Measurements from ENCODE around the gene SHROOM4.

Gene SHROOM4, protein sequence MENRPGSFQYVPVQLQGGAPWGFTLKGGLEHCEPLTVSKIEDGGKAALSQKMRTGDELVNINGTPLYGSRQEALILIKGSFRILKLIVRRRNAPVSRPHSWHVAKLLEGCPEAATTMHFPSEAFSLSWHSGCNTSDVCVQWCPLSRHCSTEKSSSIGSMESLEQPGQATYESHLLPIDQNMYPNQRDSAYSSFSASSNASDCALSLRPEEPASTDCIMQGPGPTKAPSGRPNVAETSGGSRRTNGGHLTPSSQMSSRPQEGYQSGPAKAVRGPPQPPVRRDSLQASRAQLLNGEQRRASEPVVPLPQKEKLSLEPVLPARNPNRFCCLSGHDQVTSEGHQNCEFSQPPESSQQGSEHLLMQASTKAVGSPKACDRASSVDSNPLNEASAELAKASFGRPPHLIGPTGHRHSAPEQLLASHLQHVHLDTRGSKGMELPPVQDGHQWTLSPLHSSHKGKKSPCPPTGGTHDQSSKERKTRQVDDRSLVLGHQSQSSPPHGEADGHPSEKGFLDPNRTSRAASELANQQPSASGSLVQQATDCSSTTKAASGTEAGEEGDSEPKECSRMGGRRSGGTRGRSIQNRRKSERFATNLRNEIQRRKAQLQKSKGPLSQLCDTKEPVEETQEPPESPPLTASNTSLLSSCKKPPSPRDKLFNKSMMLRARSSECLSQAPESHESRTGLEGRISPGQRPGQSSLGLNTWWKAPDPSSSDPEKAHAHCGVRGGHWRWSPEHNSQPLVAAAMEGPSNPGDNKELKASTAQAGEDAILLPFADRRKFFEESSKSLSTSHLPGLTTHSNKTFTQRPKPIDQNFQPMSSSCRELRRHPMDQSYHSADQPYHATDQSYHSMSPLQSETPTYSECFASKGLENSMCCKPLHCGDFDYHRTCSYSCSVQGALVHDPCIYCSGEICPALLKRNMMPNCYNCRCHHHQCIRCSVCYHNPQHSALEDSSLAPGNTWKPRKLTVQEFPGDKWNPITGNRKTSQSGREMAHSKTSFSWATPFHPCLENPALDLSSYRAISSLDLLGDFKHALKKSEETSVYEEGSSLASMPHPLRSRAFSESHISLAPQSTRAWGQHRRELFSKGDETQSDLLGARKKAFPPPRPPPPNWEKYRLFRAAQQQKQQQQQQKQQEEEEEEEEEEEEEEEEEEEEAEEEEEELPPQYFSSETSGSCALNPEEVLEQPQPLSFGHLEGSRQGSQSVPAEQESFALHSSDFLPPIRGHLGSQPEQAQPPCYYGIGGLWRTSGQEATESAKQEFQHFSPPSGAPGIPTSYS (N-terminal part only)

DNA sequence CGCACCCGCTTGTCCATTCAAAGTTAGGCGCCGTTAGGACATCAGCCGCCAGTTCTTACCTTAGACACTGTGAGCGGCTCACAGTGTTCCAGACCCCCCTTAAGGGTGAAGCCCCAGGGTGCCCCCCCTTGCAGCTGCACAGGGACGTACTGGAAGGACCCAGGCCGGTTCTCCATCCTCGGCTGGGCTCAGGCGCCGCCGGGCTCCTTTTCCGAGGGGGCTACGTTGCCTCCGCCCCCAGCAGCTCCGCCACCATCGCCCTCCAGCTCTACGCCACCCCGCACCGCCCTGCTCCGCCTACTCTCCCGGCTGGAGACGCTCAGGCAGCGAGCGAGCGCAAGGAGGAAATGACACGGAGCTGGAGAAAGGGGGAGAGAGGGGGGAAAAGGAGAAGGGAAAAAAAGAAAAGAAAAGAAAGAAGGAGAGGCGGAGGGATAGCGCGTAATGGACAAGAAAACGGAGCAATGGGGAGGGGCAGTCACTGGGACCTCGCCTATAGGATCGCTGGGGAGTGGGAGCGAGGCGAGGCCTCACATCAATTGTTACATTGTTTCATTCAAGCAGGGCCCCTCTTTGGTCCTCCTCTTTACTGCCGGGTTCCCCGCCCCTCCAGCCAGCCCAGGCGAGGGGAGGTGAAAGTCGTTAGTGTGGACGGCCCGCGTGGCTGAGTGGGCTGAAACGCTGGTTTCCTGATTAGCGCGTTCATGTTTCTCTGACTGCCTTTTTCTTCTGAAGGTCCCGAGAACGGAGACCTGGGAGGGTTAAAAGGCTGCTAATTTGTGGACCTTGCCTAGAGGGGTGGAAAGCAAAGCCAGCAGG lies at the start of gene SHROOM4:
Gene SHROOM4 (minus strand): TSS at position 352 of the 819 bp plus-strand sequence. CDS start 176 bp downstream, at position 176.
- DNase-seq (ENCODE audit: extremely low read depth in 1 of 2, low read depth in 1 of 2) = no peak

DNA sequence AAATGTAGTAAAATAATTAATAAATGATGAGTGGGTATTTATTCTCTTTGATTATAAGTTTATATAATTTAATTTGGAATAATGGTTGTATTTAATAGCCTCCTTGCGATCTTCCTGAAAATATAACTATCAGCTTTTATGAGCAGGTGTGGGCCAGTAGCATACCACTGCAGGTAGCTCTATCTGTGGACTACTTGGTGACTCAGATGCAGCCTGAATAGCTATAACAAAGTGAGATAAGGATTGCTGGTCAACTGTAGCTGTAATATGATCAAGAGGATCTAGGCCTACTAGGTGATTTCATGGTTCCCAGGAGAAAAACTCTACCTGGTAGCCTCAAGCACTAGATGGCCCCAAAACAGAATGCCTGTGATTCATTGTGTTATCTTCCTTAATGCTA lies 49.5 kb upstream of the SHROOM4 start:
- no peak for DNase-seq (ENCODE audit: extremely low read depth in 1 of 2, low read depth in 1 of 2)

DNA sequence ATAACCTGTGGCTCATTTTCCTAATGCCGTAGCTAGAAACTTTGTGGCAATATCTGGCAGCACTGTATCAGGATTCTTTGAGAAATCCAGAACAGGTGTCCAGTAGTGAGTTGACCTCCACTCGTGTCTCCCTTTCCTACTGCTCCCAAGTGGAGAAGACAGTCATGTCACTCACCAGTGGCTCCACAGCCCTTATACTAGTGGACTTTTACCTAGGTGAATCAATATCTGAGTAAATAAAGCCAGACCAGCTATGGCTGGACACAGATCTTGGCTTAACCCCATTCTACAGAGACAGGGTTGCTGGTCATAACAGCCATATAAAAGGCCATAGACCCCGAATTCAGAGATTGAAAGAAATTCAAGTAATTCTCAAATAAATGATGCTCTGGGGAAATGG lies 46.5 kb upstream of the SHROOM4 start:
- no peak for DNase-seq (ENCODE audit: extremely low read depth in 1 of 2, low read depth in 1 of 2)

DNA sequence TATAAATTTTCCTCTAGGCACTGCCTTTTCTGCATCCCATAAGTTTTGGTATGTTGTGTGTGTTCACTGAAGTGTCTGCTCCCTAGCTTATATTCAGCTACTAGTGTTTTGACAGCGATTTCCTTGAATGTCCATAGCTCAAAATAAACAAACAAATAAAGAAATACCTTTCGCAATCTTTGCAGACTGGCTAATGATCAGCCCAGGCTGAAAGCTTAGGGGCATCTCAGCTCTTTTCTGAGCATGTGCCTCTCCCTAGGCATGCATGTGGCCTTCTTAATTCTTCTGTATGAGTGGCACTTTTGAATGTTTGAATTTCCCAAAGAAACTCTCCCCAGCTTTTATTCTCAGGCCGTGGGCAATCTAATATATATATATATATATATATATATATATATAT lies 44.6 kb upstream of the SHROOM4 start:
- no peak for DNase-seq (ENCODE audit: extremely low read depth in 1 of 2, low read depth in 1 of 2)

DNA sequence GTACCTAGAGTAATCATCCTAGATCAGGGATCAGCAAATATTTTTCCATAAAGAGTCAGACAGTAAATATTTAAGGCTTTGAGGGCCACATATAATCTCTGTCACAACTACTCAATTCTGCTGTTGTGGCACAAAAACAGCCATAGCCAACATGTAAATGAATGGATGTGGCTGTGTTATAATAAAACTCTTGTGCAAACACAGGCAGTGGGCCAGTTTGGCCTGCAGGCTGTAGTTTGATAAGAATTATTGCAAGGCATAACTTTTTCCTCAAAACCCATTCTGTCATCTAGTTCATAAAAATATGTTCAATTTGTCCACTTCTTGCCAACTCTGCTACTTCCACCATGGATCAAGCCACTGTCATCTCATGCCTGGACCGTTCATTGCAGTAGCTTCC lies 39.4 kb upstream of the SHROOM4 start:
- DNase-seq (ENCODE audit: extremely low read depth in 1 of 2, low read depth in 1 of 2) = no peak

DNA sequence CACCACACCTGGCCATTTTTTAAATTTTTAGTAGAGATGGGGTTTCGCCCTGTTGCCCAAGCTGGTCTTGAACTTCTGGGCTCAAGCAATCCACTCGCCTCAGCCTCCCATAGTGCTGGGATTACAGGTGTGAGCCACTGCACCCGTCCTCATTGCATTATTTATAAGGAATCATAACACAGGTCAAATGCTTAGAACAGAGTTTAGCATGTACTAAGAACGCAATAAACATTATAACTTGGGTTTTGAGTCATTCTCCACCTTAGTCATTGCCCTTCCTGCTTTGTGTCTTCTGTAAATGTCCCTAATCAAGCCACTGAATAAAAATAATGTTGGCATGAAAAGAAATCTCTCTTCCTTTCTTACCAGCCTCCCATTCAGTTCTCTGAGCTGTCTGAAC lies 38.5 kb upstream of the SHROOM4 start:
- DNase-seq (ENCODE audit: extremely low read depth in 1 of 2, low read depth in 1 of 2) = no peak

DNA sequence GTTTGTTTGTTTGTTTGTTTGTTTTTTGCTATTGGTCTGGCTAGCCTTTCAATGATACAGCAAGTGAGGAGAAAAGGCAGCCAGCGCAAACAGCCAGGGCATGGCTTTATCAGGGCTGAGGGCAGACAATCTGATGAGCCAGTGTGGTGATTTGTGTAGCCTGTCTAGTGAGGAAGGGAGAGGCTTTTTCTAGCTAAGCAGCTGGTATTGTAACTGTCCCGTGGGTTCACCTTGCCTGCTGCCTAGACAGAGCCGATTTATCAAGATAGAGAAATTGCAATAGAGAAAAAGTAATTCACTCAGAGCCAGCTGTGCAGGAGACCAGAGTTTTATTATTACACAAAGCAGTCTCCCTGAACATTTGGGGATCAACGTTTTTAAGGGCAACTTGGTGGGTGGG lies 28.2 kb upstream of the SHROOM4 start:
- no peak for DNase-seq (ENCODE audit: extremely low read depth in 1 of 2, low read depth in 1 of 2)

DNA sequence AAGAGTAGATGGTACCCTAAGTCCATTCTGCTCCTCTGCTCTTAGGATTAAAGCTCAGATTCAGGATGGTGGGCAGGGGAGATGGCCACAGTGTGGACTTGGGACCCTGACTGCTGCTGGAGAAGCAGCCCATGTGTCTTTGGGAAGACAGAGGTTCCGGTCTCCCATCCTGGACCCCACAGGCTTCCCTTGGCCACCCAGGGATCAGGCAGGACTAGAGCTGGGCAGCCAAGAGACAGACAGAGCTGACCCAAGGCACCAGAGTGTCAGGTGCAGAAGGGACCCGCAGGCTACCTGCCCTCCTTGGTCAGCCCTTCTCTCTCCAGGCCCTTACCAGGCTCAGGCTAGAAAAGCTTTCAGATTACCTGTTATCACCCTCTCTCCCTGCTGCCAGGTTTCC lies 25.7 kb upstream of the SHROOM4 start:
- no peak for DNase-seq (ENCODE audit: extremely low read depth in 1 of 2, low read depth in 1 of 2)

DNA sequence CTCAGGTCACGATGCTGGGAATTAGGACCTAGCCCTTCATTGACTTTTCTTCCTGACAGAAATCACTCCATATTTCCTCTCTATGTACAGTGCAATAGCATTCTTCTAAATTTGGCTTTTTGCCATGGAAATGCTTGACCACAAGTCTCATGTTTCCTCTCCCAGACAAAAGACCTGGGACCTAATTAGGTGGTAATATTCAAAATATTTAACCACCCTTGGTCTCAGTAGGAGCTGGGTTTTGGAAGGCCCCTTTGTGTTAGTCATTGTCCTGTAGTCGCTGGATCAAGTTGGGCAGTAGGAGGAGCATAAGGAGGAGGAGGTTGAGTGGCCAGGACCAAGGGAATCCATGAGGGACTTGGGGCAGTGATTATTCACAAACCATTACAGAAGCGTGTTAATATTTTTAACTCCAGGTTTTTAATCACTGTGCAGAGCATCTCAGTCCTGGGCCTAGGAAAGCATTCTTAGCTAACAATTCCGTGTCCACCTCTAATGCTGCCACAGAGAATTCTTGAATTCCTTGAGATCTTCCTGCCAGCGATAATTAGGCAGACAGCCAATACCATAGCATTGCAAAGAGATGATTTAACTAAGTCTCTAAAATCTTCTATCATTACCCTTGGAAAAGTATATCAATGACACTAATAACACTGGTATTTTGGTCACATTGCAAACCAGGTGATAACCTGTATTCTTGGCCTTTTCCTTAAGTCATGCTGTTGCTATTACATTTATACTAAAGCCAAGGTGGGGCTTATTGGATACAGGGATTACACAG lies 25.0 kb upstream of the SHROOM4 start:
- no peak for DNase-seq (ENCODE audit: extremely low read depth in 1 of 2, low read depth in 1 of 2)

DNA sequence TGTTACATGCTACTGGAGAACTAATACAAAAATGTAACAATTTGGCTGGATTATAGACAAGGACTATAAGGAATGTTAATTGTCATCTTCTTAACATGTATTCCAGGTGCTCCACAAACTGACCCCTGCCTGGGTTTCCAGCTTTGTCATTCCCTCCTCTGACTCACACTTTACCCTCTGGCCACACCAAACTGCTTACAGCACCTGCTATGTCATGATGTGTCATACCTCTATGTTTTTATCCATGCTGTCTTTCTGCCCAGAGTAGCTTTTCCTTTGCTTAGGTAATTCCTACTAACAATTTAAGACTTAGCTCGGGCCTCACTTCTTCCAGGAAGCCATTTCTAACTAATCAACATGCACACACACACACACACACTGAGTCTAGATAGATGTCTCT lies 14.0 kb upstream of the SHROOM4 start:
- no peak for DNase-seq (ENCODE audit: extremely low read depth in 1 of 2, low read depth in 1 of 2)

DNA sequence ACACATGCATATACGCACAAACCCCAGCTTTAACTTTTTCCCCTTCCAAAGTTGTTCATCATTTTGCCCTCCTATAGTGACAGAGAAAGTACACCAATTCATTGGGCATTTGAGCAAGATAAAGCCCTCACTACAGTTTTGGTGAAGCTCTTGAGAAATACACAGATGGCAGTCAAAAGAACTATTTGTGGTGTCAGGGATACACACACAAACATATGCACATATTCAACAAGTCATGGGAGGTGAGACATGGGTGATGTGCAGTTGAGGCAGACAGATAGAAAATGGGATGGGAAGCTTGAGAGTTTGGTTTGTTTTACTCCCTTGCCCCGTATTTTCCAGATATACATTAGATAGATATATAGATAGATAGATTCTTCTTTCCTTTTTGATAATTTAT lies 11.8 kb upstream of the SHROOM4 start:
- no peak for DNase-seq (ENCODE audit: extremely low read depth in 1 of 2, low read depth in 1 of 2)

DNA sequence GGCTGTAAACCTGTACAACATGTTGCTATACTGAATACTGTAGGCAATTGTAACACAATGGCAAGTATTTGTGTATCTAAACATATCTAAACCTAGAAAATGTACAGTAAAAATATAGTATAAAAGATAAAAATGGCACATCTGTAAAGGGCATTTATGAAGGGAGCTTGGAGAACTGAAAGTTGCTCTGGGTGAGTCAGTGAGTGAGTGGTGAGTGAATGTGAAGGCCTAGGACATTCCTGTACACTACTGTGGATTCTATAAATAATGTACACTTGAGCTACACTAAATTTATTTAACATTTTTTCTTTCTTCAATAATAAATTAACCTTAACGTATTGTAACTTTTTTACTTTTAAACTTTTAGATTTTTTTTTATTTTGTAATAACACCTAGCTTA lies 5.0 kb upstream of the SHROOM4 start:
- DNase-seq (ENCODE audit: extremely low read depth in 1 of 2, low read depth in 1 of 2) = no peak

DNA sequence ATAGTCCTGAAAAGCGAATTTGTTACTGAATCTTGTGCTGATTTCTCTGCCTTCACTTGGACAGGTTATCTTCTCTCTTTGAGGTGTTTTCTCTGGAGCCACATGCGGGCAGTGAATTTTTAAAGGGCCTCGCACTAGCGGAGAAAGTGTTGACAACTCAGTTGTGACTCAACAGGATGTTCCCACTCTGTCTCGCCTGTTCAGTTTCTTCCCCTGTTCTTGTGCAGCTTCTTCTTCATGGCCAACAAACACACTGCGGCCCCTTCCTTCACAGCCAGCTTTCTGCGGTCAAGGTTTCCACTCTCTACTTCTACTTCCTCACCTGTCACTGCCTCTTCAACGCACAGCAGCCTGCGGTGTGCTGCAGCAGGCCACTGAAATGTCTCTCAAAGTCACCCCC lies 1.1 kb upstream of the SHROOM4 start:
- DNase-seq (ENCODE audit: extremely low read depth in 1 of 2, low read depth in 1 of 2) = no peak

DNA sequence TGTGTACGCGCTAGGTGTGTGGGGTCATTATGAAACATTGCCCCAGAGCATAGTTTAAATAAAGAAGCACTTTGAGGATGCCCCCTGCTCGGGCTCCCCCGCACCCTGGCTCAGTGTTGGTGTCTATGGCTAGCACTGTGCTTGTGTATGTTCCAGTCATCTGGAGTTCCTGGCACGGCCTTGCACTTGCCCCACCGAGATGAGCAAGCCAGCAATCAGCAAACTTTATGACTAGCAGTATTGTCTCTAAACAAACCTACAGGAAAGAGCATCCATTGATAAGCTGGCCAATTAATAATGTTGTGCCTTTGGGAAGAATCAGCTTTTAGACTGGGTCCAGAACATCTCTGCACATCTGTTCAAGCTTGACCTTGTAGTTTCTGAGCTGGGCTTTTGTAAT lies 707 bp upstream of the SHROOM4 start:
- no peak for DNase-seq (ENCODE audit: extremely low read depth in 1 of 2, low read depth in 1 of 2)

DNA sequence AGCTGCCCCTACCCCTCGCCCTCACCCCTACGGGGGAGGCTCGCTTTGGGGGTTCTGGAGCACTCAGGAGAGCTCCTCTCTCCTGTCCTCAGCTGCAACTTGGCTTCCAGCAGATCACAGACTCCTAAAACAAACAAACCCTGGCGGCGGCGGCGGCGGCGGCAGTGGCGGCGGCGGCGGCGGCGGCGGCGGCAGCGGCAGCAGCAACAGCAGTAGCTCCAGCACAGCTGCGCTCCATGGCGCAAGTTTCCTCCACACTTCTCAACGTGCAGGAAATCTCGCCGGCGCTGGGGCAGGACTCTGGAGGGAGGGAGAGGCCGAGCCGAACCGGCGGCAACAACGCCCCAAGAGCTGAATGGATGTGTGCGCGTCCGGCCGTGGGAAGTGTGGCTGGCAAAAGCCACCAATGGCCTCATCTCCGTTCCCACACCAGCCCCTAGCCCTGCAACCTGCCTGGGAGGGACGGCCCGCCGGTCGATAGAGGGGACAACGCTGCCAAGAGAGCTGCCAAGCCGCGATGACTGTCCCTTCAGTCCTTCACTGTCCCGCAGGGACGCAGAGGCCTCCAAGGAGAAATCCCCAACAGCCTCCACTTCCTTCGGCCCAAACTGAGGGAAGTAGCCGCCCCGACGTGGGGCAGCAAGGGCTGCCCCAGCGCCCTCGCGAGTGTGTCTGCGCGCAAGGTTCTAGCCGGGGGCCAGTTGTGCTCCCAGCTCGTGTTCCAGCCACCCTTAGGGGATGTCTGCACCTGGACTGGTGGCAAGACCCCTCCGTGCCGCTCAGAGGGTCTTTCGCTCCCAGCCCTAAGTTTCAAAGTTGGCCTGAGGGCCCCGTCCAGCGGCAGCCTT lies 775 bp downstream of the SHROOM4 start:
- DNase-seq (ENCODE audit: extremely low read depth in 1 of 2, low read depth in 1 of 2) = no peak

DNA sequence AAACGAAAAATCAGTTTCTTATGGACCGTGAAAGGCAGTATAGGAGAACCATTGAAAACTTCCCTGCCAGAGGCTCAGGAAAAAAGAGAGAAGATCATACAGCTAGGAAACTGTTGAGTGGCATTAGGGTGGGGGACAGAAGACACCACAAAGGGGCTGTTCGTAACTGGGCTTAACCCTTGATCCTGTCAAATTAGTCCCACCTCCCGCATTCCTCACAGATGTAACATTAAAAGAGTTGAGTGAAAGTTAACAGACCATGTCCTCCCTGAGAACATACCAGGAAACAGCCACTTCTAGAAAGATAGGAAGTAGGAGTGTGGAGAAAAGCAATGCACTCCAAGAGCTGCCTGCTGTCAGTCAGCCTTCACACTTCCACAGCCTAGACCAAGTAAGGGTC lies 8.7 kb downstream of the SHROOM4 start:
- DNase-seq (ENCODE audit: extremely low read depth in 1 of 2, low read depth in 1 of 2) = no peak

DNA sequence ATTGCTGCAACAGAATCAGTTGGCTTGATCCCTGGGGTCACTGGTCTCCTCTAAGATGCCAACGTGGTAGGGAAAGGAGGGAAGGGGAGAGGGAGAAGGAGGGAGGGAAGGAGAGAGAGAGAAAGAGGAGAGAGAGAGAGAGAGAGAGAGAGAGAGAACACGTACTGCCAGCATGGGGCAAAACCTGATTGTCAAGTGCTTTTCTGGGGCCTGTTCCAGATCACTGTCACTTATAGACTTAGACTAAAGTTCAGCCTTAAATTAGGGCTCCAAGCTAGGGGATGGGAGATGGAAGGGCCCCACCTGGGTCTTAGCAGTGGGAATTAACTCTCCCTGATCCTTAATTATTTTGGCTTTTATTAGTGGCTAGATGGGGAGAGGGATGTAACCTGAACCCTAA lies 12.9 kb downstream of the SHROOM4 start:
- no peak for DNase-seq (ENCODE audit: extremely low read depth in 1 of 2, low read depth in 1 of 2)

DNA sequence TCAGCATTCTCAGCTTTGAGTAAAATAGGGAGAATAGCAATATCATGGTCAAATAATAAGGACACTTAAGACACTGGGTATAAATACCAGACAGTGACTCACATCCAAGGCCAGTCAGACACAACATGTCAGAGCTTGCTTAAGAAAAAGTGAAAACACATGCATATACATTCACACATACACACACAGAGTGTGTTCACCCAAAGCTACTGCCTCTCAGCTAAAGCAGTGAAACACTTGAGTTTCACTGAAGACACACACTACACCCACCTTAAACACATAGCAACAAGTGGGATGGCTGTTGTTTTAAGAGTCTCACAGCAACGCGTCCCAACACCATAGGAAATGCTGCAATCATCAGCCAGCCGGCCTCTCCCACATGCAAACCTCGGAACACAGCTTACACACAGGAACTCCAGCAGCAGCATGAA lies 14.4 kb downstream of the SHROOM4 start:
- DNase-seq (ENCODE audit: extremely low read depth in 1 of 2, low read depth in 1 of 2) = no peak

DNA sequence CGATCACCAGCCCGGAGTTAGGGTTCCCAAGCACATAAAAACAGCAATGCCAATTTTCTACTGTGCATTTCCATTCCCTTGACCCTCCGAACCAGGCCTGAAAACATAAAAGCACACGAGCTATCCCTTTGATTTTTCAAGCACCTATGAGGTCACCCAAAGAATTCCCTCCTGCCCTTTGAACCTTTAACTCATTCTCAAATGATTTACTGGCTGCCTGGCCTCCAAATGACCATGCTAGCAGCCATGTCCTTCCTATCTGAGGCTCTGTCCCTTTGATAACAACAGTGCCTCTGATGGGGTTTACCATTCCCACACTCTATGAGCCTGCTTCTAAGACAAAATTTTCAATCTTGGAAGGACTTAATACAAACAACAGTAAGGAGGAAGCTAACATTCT lies 15.2 kb downstream of the SHROOM4 start:
- DNase-seq (ENCODE audit: extremely low read depth in 1 of 2, low read depth in 1 of 2) = no peak

All from stimulated activated CD8-positive, alpha-beta memory T cell treated with anti-CD3 and anti-CD28 coated beads, Interleukin-7, amount 100 ng/mL, for 48 hours (primary cell).